ENCODE measurements around the gene KRTAP19-1.

KRTAP19-1 gene

GRCh38 chr21:30448514-30448913 lies 31.7 kb downstream of the KRTAP19-1 start:
- Histone ChIP-seq H3K9ac (ENCODE audit: low read depth, low read length) (no peak overlapping the region), H3K9me3 (ENCODE audit: control insufficient read depth, insufficient read depth, low read length) (no peaks in the 10 kb centered on the region), H3K4me1 (ENCODE audit: insufficient read depth, low read length) (no peaks in the 10 kb centered on the region; the same call in 1 of the 2 replicates), H3K36me3 (ENCODE audit: insufficient read depth, low read length) (no peaks in the 10 kb centered on the region)

DNA sequence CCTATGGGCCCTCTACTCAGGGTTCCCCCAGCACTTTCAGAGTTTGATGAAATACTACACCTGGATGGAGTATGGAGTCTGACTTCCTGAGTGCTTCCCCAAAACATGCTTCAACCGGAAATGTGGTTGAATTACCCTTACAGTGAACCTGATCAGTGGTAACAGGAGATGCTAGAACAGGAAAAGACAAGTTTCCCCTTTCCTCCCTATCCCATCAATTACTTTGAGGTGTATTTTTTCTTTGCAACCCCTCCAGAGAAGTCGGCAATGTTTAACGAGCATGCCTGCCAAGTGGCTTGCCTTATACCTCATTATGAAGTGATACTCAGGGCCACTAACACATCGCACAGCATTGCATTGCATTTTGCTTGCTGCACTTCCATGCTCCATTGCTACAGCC lies 33.1 kb downstream of the KRTAP19-1 start:
- no peaks in the 10 kb centered on the region; the same call in 1 of the 2 replicates for H3K4me1 ChIP-seq (ENCODE audit: insufficient read depth, low read length)
- H3K9me3 ChIP-seq (ENCODE audit: control insufficient read depth, insufficient read depth, low read length), result no peaks in the 10 kb centered on the region
- H3K36me3 ChIP-seq (ENCODE audit: insufficient read depth, low read length), result no peaks in the 10 kb centered on the region
- H3K9ac ChIP-seq (ENCODE audit: low read depth, low read length), result no peak overlapping the region

GRCh38 chr21:30444204-30444603 lies 36.0 kb downstream of the KRTAP19-1 start:
- Histone ChIP-seq H3K9me3 (ENCODE audit: control insufficient read depth, insufficient read depth, low read length) (no peaks in the 10 kb centered on the region), H3K36me3 (ENCODE audit: insufficient read depth, low read length) (no peaks in the 10 kb centered on the region), H3K9ac (ENCODE audit: low read depth, low read length) (no peak overlapping the region), H3K4me1 (ENCODE audit: insufficient read depth, low read length) (no peaks in the 10 kb centered on the region; the same call in 1 of the 2 replicates)

DNA sequence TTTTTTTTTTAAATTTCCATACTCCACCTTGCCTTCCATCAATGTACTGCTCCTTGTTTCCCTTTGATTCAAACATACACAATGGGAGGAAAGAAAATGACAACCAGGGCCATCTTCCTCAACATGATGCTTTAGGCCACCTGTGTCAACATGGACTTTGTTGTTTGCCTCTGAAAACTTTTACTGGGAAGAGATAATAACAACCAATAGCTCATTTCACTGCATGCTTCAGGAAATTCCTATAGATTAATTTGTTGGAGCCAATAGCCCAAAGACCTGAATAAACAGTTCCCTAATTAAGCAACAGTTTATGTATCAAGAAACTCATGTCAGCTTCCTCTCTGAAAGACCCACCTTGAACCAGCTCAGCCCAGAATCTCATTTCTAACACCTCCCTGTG lies 36.9 kb downstream of the KRTAP19-1 start:
- Histone ChIP-seq H3K36me3 (ENCODE audit: insufficient read depth, low read length) (no peaks in the 10 kb centered on the region), H3K9ac (ENCODE audit: low read depth, low read length) (no peak overlapping the region), H3K4me1 (ENCODE audit: insufficient read depth, low read length) (no peaks in the 10 kb centered on the region; the same call in 1 of the 2 replicates), H3K9me3 (ENCODE audit: control insufficient read depth, insufficient read depth, low read length) (no peaks in the 10 kb centered on the region)

DNA sequence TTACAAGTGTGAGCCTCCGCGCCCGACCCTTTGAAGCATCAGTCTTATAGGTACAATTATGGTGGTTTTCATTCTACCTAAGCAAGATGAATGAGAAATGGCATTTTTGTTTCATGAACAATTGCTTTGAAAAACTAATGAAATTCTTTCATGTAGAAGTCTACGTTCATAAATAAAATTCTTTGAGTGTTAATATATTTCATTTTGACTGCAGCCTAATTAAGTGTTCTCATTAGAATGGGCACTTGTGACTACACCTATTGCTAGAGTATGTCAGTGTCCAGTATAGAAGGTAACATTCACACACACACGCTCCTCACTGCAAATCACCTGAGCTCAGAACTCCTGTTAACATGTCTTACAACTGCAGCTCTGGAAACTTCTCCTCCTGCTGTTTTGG lies 40.2 kb downstream of the KRTAP19-1 start, which contains the start of gene KRTAP15-1:
Gene KRTAP15-1, plus strand, starts transcription at position 301 of the 400 bp plus-strand sequence. Its CDS starts 53 bp downstream, at position 354.
- Histone ChIP-seq H3K9ac (ENCODE audit: low read depth, low read length) (no peak within 1 kb of the TSS), H3K9me3 (ENCODE audit: control insufficient read depth, insufficient read depth, low read length) (no peaks in the 10 kb centered on the region), H3K36me3 (ENCODE audit: insufficient read depth, low read length) (no peaks in the 10 kb centered on the region), H3K4me1 (ENCODE audit: insufficient read depth, low read length) (no peaks in the 10 kb centered on the region; the same call in 1 of the 2 replicates)

DNA sequence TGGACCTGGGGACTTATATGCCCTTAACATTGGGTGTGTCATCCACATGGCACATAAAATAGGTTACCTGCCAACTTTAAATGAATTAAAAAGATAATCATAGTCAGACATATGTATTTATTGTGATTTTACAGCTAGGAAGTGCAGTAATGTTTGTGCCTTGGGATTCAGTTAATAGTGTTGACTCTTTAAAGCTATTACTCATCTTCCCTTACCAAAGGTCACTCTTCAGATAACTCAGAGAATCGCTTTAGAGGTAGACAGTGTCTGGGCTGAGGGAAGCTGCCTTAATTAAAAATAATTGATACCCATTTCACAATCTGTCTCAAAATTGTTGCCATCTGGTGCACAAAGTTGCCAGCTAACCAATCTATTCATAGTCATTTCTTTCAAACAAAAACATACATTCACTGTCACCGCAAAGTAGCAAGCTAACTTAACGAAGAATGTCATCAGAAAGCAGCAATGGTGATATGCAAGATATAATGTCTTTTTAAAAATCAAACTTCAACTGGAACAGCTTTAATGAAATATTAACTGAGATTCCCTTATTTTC lies 43.1 kb downstream of the KRTAP19-1 start:
- no peaks in the 10 kb centered on the region for H3K4me1 ChIP-seq (ENCODE audit: insufficient read depth, low read length)
- no peaks in the 10 kb centered on the region for H3K9me3 ChIP-seq (ENCODE audit: control insufficient read depth, insufficient read depth, low read length)
- no peaks in the 10 kb centered on the region for H3K36me3 ChIP-seq (ENCODE audit: insufficient read depth, low read length)
- H3K9ac ChIP-seq (ENCODE audit: low read depth, low read length), result no peak overlapping the region

DNA sequence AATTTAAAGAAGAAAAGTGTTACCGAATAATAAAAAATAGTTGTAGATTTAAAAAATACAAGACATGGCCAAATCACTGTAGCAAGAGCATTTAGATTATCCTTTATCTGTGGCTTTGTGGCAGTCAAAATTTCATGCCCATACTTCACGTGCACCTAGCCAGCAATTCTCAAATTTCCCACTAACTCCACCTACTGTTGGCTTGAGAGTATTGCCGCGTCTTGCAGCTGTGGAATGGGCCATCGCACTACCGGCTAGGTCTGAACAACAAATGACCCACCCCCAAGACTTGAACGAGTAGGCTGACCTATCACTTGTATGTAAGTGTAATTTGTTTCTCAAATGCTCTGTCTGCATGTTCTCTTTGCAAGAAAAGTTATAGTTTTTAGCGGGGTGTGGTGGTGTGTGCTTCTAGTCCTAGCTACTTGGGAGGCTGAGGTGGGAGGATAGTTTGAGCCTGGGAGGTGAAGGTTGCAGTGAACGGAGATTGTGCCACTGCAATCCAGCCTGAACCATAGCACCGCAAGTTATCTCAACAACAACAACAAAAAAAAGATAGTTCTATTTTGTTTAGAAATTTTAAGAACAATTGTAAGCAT lies 46.0 kb downstream of the KRTAP19-1 start:
- Histone ChIP-seq H3K9ac (ENCODE audit: low read depth, low read length) (no peak overlapping the region), H3K36me3 (ENCODE audit: insufficient read depth, low read length) (no peaks in the 10 kb centered on the region), H3K9me3 (ENCODE audit: control insufficient read depth, insufficient read depth, low read length) (no peaks in the 10 kb centered on the region), H3K4me1 (ENCODE audit: insufficient read depth, low read length) (no peaks in the 10 kb centered on the region)

- peaks cover 7% of the 10 kb centered on the region; the same call in 1 of the 2 replicates for H3K4me1 ChIP-seq (ENCODE audit: insufficient read depth, low read length)
- no peaks in the 10 kb centered on the region for H3K36me3 ChIP-seq (ENCODE audit: insufficient read depth, low read length)
These were observed 50.0 kb downstream of the KRTAP19-1 start, which contains the start of gene KRTAP13-4 for GRCh38 chr21:30430170-30430655. Gene KRTAP13-4 (plus strand): TSS chr21:30430220. CDS start chr21:30430276, 56 bp downstream.

More at GRCh38 chr21:30430170-30430655, 50.0 kb downstream of the KRTAP19-1 start, which contains the start of gene KRTAP13-4:
- no peak within 1 kb of the TSS for H3K9ac ChIP-seq (ENCODE audit: low read depth, low read length)
- H3K9me3 ChIP-seq (ENCODE audit: control insufficient read depth, insufficient read depth, low read length), result no peaks in the 10 kb centered on the region; the same call in 1 of the 2 replicates

Data from ES-I3 (cell line).